ENCODE data around the gene SULT1C2. TPM values are rescaled to one million over a fixed set of nuclear protein-coding genes. Genes with fewer than 3 reads are reported as not detected.

Gene SULT1C2
- total RNA-seq, 1 experiment from 2014 or later, result 1.6 TPM

- Histone ChIP-seq H2AK5ac (ENCODE audit: insufficient read length, low read length) (no peak overlapping the region), H3K4me2 (ENCODE audit: insufficient read depth, insufficient read length, low read length) (no peak overlapping the region), H3K18ac (ENCODE audit: insufficient read length, low read depth, low read length) (no peak overlapping the region), H3K23ac (ENCODE audit: insufficient read length, low read depth, low read length) (no peak overlapping the region), H2BK12ac (ENCODE audit: insufficient read length, low read depth, low read length) (no peak overlapping the region), H3K14ac (ENCODE audit: insufficient read depth, low read length) (no peak overlapping the region), H4K91ac (ENCODE audit: insufficient read length, low read depth, low read length) (no peak overlapping the region), H4K20me1 (ENCODE audit: control insufficient read depth, insufficient read depth, insufficient read length) (no peaks in the 10 kb centered on the region), H2BK120ac (ENCODE audit: low read depth, low read length, poor library complexity, severe bottlenecking) (no peak overlapping the region), H2BK5ac (ENCODE audit: insufficient read length, low read length) (no peak overlapping the region), H3K56ac (ENCODE audit: insufficient read length, low read depth, low read length) (no peak overlapping the region), H3K9ac (ENCODE audit: extremely low read depth, insufficient read length, low read length) (no peak overlapping the region), H2BK20ac (ENCODE audit: low read depth, low read length, poor library complexity, severe bottlenecking) (no peak overlapping the region), H2AFZ (ENCODE audit: low read length) (no peak overlapping the region), H3K9me3 (ENCODE audit: control insufficient read depth, low read depth, low read length) (no peaks in the 10 kb centered on the region), H3T11ph (ENCODE audit: low read length) (no peak overlapping the region), H2BK15ac (ENCODE audit: low read depth, low read length) (no peak overlapping the region), H3K4me1 (ENCODE audit: insufficient read depth, low read length) (no peaks in the 10 kb centered on the region), H3K27ac (ENCODE audit: insufficient read length, low read depth, low read length) (no peak overlapping the region), H4K8ac (replicated peaks; ENCODE audit: insufficient read length, low read depth, low read length) (no peak overlapping the region), H3K23me2 (ENCODE audit: insufficient read length, low read depth, low read length, poor library complexity, severe bottlenecking) (no peaks in the 10 kb centered on the region), H3K79me2 (ENCODE audit: insufficient read depth, low read length) (no peaks in the 10 kb centered on the region), H3K27me3 (ENCODE audit: insufficient read depth, low read length) (no peaks in the 10 kb centered on the region), H3K4ac (ENCODE audit: low read depth, low read length) (no peak overlapping the region), H3K79me1 (ENCODE audit: insufficient read depth, low read depth, low read length, poor library complexity, severe bottlenecking) (no peaks in the 10 kb centered on the region), H4K5ac (ENCODE audit: insufficient read length, low read depth, low read length) (no peak overlapping the region)
- Mint-ChIP-seq H3K9me3 (no peaks in the 10 kb centered on the region), H3K27me3 (ENCODE audit: low read depth) (no peaks in the 10 kb centered on the region), H3K4me1 (peaks cover 0 to 8% of the 10 kb centered on the region in 2 experiments; a peak in 1 of 4 replicates), H3K36me3 (ENCODE audit: insufficient read depth in 1 of 3, low read depth in 3 of 3) (no peaks in the 10 kb centered on the region), H3K27ac (no peak overlapping the region), H3K4me3 (no peak overlapping the region)
- no peak for DNase-seq
- WGBS (ENCODE audit: extremely low coverage, insufficient read length, low lambda C conversion rate), result no CpG with 5 or more reads among the region's 5 CpGs
- TF ChIP-seq CTCF (conservative IDR thresholded peaks at IDR 0.05), result no peak
These were observed 65.4 kb downstream of the SULT1C2 start for GRCh38 chr2:108354136-108354535.

All from H9 (cell line).